Osteocyte (in vitro differentiated cells): ENCODE results near the gene MIAT. TPM values are rescaled to one million over a fixed set of nuclear protein-coding genes. Genes with fewer than 3 reads are reported as not detected.

ENCODE experiments used
- DNase-seq: peaks from one replicate; pipeline ENCODE4 v3.0.0; 2021; ENCODE audit warnings: mixed read lengths; ENCODE audit not compliant: unreplicated experiment; ENCODE audit errors: extremely low spot score
- H3K27ac Mint-ChIP-seq: one replicate; pipeline ENCODE4 v1.8.0; 2021; ENCODE audit warnings: mild to moderate bottlenecking, mixed read lengths; ENCODE audit not compliant: unreplicated experiment
- H3K27me3 Mint-ChIP-seq: one replicate; pipeline ENCODE4 v1.8.0; 2021; ENCODE audit warnings: mixed read lengths; ENCODE audit not compliant: unreplicated experiment
- H3K36me3 Mint-ChIP-seq: one replicate; pipeline ENCODE4 v1.8.0; 2021; ENCODE audit warnings: mixed read lengths; ENCODE audit not compliant: unreplicated experiment
- H3K4me1 Mint-ChIP-seq: one replicate; pipeline ENCODE4 v1.8.0; 2021; ENCODE audit warnings: mixed read lengths; ENCODE audit not compliant: unreplicated experiment
- H3K4me3 Mint-ChIP-seq: one replicate; pipeline ENCODE4 v1.8.0; 2021; ENCODE audit warnings: mild to moderate bottlenecking, moderate library complexity, mixed read lengths; ENCODE audit not compliant: unreplicated experiment
- H3K9me3 Mint-ChIP-seq: one replicate; pipeline ENCODE4 v1.8.0; 2021; ENCODE audit warnings: mixed read lengths; ENCODE audit not compliant: unreplicated experiment
- CTCF ChIP-seq: fragments of 200-600 bp; sonication (generic); IDR thresholded peaks from 2 replicates; pipeline ENCODE4 v1.5.0; 2021; ENCODE audit warnings: antibody characterized with exemption, mild to moderate bottlenecking, moderate library complexity
- total RNA-seq: library from RNA; stranded (reverse); gene quantifications from 2 replicates; pipeline ENCODE4 v1.2.1, GENCODE V29; 2021

MIAT gene
- total RNA-seq, 1 donor from 2014 or later: 3.3 TPM

DNA sequence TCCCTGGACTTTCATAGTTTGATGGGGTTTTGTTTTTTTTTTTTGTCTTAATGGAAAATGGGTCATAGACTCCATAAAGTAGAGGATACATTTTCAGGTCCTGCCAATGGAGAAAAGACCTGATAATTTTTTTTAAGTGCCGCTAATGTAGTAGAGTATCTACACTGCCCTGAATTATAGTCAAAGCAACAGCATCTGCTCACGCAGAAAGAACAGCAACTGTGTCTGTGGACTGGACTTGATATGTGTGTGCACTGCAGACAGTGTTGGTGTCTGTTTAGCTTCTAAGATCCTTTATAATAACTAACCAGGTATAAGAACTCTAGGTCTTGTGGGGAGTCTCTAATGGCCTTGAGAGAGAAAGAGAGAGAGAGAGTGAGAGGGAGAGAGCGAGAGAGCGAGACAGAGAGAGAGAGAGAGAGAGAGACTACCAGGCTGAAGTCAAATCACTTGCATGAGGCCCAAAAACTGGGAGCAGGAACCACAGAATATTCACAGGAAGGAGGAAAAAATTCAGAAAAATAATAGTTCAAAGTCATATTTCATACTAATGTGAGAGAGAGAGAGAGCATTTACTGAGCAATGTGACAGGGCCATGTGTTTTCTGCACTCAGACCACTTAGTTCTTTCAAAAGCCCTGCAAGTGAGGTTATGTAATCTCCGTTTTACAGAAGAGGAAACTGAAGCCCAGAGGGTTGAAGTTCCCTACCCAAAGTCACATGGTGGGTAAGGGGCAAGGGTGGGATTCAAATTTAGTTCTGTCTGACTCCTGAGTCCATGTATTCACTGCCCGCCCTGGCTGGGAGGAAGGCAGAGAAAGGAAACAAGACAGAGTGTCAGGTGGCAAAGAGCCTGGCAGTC lies 8.6 kb upstream of the MIAT start:
- no peak overlapping the region for H3K27ac Mint-ChIP-seq
- peaks cover 79% of the 10 kb centered on the region for H3K27me3 Mint-ChIP-seq
- TF ChIP-seq CTCF: no peak

DNA sequence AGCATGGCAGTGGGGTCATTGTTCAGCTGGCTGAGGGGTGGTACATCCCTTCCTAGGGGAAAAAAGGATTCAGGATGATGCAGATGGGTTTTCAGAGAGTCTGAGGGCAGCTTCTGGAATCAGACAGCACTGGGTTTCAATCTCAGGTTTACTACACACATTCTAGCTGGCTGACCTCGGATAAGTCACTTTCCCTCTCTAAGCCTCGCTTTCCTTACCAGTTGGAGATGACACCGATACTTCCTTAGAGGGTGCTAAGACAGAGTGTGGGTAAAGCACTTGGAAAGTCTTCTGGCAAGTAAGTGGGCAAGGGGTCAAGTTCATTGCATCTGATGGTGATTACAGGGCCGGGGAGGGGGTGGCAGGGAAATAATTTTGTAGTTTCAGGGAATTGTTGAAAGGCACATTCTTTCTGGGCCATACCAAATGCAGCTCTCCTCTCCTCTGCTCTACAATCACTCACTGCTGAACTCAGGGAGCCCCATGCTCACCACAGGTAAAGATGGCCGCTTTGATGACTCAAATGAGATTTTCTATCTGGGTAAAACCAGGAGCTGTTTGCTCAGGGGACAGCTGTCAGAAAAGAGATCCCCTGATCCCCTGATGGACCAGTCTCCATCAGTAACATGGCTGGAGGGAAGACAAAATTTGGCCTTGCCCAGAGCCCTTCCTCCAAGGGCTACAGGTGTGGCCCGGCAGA lies 6.5 kb upstream of the MIAT start:
- no peaks in the 10 kb centered on the region for H3K4me1 Mint-ChIP-seq
- no peak overlapping the region for H3K27ac Mint-ChIP-seq
- H3K27me3 Mint-ChIP-seq: peaks cover 90% of the 10 kb centered on the region

More for the DNA sequence above, 8.6 kb upstream of the MIAT start:
- Mint-ChIP-seq H3K36me3 (no peaks in the 10 kb centered on the region), H3K4me3 (no peak overlapping the region), H3K4me1 (peaks cover 4% of the 10 kb centered on the region), H3K9me3 (no peaks in the 10 kb centered on the region)
- no peak for DNase-seq

GRCh38 chr22:26651815-26652214 lies 5.6 kb upstream of the MIAT start:
- Mint-ChIP-seq H3K27ac (no peak overlapping the region), H3K9me3 (no peaks in the 10 kb centered on the region), H3K4me1 (no peaks in the 10 kb centered on the region), H3K27me3 (peaks cover 84% of the 10 kb centered on the region), H3K4me3 (no peak overlapping the region), H3K36me3 (no peaks in the 10 kb centered on the region)
- no peak for TF ChIP-seq CTCF
- no peak for DNase-seq

More for the DNA sequence above, 6.5 kb upstream of the MIAT start:
- Mint-ChIP-seq H3K9me3 (no peaks in the 10 kb centered on the region), H3K36me3 (no peaks in the 10 kb centered on the region), H3K4me3 (no peak overlapping the region)
- no peak for DNase-seq
- TF ChIP-seq CTCF: no peak

DNA sequence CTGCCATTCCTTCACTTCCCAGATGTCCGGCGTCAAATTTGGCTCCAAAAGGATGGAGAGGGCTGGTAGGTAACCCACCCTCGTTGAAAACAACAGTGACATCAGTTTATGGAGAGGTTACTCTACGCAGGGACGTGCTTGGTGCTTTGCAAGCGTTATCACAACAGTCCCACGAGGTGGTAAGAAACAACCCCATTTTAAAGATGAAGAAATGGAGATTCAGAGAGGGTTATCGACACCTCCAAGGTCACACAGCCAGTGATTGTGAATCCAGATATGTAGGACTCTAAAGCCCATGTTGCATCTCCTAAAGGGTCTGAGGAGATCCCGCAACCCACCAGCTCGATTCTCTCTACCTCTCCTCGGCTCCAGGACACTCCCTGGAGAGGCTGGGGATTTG lies 773 bp downstream of the MIAT start:
- DNase-seq: no peak
- H3K9me3 Mint-ChIP-seq: no peaks in the 10 kb centered on the region
- no peaks in the 10 kb centered on the region for H3K36me3 Mint-ChIP-seq
- peaks cover 19% of the 10 kb centered on the region for H3K4me1 Mint-ChIP-seq
- peaks cover 37% of the 10 kb centered on the region for H3K27me3 Mint-ChIP-seq
- peak overlapping the region; percentile 71 for H3K4me3 Mint-ChIP-seq
- H3K27ac Mint-ChIP-seq: peak overlapping the region; percentile 38
- TF ChIP-seq CTCF: no peak
